GM19193 (cell line): ENCODE data around the gene ALDH3A1.

Source experiments
- POLR2A ChIP-seq: IDR thresholded peaks from 4 replicates; pipeline ENCODE4 v1.6.1; 2011; ENCODE audit not compliant: insufficient read depth, insufficient read length; ENCODE audit errors: extremely low read depth

ALDH3A1 gene

DNA sequence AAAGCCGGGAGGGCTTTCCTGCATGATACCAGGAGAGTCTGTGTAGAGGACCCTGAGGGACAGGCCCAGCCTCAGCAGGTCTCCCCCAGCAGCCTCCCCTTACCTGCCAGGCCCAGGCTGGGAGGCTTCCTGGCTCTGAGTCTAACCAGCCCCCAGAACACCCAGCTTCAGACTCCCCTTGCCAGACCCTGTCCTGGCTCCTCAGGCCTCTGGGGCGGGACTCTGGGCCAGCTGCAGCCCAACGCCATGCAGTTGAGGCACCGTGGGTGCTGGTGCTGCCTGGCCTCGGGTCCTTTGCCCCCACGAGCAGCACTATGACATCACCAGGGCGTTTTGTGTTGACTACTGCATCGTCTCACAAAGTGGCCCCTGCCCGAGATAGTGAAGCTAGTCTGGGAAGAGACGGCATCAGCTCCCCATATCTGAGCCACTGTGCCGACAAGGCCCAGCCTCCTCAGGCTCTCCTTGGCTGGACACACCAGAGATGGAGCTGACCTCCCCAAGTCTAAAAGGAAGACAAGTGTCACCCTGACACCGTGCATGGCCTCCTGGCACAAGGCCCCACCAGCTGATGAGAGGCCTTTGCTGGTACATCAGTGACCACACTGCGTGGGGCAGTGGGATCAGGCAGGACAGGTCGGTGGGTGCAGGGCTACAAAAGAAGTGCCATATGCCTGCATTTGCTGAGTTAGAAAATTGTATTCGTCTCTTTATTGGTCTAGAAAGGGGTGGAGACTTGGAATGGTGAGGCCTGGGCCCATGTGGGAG lies 10.6 kb downstream of the ALDH3A1 start:
- TF ChIP-seq POLR2A: no peak

DNA sequence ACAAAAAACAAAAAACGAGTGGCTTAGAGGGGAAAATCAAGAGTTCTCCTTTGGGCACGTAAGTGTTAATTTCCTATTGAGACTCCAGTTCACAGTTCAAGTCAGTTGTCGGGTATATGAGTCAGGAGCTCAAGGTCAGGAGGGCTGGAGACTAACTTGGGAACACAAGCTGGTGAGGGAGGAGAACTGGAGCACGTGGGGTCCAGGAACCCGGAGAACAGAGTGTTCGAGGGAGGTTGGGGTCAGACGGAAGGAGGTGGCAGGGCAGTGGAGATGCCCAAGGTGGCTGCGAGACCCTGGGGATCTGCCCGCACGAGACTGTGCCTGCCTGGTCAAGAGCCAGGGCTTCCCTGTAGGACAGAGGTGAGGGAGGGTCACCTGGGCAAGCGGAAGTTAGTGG lies 12.0 kb downstream of the ALDH3A1 start:
- TF ChIP-seq POLR2A: no peak

DNA sequence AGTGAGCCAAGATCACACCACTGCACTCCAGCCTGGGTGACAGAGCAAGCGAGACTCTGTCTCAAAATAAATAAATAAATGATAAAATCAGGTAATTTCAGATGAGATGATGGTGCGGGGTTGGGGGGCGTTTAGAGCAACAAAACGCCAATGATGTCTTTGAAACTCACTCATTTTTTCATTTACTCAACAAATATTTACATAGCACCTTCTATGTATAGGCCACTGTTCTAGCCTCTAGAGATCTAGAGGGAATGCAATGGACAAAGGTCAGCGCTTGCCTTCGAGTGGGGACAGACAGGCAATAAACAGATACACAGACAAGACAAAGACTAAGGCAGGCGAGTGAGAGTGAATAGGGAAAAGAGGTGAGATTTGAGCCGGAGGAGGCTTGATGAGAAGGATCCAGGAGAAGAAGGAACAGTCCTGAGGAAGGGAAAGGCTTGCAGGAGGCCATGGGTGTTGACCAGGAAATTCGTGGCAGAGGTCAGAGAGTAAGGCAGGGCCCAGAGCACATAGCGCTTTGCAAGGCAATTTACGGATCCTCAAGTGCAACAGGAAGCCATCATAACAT lies 14.1 kb downstream of the ALDH3A1 start:
- no peak for TF ChIP-seq POLR2A

DNA sequence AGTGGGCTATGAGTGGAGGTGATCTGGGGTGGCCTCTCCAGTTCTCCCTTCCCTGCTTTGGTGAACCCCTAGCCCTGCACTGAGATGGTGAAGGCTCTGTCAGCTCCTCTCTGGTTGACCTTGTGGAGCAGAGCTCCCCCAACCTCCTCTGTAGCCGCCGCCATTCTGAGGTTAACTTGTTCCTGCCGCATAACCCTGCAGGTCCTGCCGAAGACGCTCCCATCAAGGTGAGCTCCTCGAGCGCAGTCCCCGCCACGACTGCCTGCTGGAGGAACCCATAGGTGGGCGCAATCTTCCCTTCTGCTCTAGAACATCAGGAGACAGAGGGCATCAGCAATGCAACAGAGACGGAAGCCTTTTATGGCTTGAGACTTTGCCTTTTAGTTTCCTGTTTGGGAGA lies 16.5 kb downstream of the ALDH3A1 start:
- TF ChIP-seq POLR2A: no peak

DNA sequence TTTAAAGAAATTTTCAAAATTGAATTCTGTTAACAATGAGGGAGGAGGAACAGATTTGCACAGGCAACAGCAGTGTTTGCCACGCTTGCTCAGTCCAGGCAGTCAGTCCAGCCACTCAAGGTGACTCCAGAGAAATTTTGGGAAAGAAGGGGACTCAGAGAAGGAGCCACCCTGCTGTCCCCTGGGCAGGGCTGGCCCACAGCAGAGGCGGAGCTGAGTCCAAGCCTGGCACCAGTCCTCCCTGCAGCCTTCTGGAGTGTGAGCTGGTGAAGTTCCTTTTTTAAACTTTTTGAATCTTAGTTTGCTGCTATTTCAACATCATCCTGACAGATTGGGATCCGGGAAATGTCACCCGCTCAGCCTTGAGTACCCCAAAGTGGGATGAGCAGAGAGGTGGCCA lies 17.3 kb downstream of the ALDH3A1 start:
- TF ChIP-seq POLR2A: no peak

DNA sequence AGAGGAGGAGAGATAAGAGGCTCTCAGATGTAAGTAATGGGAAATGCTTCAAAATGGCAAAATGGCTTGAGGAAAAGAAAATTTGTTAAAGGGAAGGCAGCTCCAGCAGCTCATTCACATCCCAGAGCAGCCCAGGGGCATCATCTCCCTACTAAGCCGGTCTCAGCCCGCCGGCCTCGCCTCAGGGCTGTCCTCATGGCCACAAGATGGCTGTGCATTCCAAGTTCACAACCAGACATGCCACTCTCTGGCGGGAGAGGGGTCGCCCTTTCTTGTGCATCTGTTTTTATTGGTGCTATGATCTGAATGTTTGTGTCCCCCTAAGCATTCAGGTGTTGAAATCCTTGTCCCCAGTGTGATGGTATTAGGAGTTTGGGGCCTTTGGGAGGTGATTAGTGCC lies 18.2 kb downstream of the ALDH3A1 start:
- no peak for TF ChIP-seq POLR2A

DNA sequence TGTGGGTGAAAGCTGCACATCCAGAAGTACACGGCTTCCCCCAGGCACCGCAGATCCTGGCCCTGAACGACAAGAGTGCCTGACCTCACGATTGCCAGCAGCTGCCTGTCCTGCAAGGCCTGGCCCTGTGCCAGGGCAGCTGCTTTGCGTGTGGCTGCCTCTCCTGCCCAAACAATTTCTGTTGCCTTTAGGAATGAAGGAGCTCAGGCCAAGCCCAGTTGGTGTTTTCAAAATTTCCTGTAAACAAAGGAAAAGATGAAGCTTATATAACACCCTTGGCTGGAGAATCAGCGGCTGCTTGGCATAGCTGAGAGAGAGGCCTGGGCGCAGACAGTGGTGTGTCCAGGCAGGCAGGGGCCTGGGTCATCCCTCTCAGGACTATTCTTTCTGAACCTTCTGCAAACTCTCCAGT lies 20.0 kb downstream of the ALDH3A1 start:
- no peak for TF ChIP-seq POLR2A

DNA sequence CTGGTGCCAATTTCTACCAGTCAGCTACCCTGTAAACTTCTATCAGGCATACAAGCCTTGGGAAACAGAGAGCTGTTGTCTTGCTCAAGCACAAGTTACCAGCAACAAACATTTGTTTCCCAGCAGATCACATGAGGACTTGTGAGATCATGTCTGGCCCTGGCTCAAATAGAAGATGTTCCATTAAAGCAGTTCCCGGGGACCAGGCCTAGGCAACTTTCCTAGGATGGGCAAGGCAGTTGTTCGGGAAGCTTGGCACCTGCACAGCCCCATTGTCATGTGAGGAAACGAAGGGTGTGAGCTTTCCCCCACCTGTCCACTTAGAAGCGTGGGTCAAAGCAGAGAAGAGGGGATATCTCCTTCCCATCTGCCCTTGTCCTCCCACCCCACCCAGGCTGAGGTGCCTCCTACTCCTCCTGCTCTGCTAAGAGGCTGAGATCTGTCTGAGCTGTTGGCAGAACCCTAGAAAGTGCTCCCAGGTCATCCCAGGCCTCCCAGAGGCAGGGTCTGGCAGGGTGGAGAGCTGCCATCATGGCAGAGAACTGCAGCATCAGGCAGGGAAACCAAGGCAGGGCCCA lies 20.5 kb downstream of the ALDH3A1 start:
- no peak for TF ChIP-seq POLR2A

DNA sequence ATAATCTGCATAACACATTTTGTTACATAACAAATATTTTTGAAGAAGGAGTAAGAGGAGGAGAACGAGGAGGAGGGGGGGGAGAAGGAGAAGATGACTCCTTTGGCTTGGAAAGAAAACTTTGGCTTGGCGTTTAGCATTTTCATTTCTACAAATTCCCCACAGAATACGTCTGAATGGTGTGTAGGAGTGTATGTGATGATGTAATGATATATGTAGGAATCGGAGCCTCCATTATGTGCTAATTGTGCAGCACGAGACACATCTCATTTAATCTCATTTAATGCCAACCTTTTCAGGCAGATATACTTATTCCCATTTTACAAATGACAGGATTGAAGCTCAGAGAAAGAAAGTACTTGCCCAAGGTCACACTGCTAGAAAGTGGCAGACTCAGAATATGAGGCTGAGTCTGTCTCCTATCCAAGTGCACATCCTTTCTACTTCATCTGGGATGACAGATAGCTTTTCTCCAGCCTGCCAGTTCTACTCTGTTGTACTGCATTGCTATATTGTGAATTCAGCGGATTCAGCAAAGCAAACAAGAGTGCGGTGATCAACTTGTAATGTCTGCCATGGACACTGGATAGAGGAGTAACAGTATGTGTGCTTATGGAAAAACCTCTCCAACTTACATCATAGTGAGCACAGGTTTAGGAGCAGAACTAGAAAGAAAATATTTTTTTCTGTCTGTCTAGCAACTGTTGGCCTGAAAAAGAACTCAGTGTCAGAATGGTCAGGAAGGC lies 21.3 kb downstream of the ALDH3A1 start:
- no peak for TF ChIP-seq POLR2A

DNA sequence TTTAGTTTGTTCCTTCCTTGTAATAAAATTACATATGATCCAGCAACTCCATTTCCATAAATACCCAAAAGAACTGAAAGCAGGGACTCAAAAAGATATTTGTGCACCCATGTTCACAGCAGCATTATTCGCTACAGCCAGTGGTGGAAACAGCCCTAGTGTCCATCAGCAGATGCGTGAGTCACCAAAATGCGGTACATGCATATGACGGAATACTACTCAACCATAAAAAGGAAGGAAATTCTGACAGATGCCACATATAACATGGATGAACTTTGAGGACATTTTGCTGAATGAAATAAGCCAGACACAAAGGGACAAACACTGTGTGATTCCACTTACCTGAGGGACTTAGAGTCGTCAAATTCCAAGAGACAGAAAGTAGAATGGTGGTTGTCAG lies 22.6 kb downstream of the ALDH3A1 start:
- TF ChIP-seq POLR2A: no peak

DNA sequence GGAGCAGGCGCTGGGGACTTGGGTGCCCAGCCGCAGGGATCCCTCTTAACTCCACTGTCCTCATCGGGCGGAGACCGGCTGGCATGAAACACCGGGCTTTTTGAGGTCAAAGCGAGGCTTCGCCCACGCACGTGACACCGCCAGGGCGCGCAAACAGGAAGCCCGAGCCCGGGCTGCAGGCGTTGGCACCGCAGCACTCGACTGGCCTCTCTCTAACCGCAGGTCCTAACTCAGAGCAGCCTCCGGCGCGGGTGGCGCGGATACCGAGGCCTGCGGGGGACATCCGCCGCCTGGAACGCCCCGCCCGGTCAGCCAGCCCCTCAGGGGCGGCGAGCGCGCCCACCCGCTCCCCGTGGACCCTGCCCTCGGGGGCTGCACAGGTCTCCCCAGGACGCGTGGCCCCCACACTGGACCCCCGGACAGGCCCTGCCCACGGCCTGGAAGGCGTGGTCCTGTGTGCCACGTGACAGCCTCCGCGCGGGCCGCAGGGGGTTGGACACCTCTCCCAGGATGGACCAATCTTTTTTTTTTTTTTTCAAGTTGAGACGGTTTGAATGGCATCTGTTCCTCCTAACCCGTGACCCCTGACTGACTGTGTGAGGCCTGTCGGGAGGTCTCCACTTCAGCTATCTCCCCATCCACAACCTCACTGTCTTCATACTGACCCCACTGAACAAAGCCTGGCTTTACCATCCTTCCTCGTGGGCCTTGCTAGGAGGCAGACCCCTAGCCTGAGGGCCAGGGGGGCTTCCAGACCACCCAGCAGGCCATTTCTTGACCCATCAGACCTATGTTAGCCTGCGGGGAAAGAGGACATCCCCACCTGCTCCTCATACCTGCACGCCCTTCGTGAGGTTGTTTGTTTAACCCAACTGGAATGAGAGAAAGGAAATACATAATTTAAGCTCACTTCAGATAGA lies 23.3 kb downstream of the ALDH3A1 start:
- TF ChIP-seq POLR2A: no peak

DNA sequence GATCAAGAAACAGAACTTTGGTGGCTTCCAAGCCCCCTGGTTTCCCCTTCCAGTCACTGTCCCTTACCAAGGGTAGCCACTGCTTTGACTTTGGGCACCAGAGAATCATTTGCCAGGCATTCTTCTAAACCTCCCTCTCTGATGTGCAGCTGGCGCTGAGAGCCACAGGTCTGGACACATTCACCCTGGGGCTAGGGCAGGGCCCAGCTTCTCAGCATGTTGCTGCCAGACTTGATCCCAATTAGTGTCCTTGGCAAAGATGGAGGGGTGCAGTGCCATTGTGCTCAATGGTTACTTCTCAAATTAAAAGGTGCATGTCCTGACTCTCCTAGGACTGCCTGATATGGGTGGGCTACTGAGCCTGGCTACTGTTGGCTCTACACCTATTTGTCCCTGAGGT lies 24.1 kb downstream of the ALDH3A1 start:
- TF ChIP-seq POLR2A: no peak

DNA sequence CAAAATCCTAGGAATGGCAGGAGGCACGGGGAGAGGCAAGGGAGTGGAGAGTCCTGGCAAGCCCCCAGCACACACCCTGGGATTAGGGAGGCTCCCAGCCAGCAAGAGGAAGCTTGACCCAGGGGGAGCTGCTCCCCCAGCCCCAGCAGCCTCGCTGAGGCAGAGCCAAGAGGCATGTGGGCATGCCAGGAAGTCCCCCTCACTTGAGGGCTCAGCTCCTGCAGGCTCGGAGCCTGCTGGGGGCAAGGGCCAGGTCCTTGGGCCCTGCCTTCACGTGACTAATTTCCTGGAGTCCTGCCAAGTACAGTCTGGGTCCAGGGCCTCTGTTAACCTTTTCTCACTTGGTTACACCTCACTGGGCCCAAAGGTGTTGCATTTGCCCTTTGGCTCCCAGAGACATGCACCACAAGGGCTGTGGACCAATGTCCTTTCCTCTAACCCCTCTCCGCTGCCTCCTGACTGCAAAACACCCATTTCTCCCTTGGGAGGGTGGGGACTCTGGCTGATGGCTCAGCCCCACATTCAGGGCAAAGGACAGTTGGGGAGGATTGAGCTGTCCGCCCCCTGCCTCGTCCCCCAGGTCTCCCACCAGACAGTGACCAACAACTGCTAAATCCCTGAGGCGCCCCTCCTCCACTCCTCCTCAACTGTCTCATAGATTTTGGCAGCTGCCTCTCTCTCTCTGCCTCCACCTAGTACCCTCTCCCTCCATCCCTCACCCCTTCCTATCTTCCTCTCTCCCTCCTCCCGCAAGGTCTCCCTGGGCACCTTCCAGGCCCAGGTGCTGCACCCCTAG lies 27.3 kb downstream of the ALDH3A1 start:
- no peak for TF ChIP-seq POLR2A

DNA sequence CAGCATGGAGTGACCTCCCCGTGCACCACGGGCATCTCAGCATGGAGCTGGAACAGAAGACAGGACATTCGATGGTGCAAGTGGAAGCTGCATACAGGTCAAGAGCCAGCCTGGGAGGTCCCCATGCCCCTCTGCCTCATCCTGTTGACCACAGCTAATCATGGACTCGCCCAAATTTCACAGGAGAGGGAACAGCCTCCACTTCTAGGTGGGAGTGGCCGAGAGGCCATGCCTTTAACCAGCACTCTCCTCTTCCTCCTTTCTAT lies 28.0 kb downstream of the ALDH3A1 start:
- no peak for TF ChIP-seq POLR2A
